ENCODE results near the gene AGBL4. TPM values are rescaled to one million over a fixed set of nuclear protein-coding genes. Genes with fewer than 3 reads are reported as not detected.

AGBL4 gene
- total RNA-seq, 4 donors from 2014 or later = 0.13 TPM; not detected in 3

DNA sequence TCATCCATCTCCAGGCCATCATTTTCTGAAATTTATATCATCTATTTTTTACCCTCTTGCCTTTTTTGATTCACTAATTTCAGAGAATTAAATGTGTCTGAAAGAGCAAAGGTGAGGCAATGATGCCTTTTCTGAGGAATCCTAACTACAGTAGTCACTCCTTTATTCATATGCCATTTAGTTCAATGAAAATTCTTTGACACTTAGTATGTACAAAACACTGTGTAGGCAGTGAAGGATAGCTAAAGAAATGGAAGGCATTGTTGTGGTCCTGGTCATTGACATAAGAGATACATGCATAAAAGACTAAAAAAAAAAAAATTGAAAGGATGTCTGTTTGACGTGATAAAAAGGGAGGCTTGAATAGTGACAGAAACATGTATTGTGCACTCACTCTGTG lies 1075.2 kb downstream of the AGBL4 start:
- H3K9me3 ChIP-seq = no peaks in the 10 kb centered on the region
- H3K4me1 ChIP-seq = peaks cover 0 to 4% (median 0%) of the 10 kb centered on the region in 4 donors
- no peaks in the 10 kb centered on the region for H3K36me3 ChIP-seq
- DNase-seq (ENCODE audit: extremely low spot score) = no peak
- H3K27ac ChIP-seq (replicated peaks in 1 of 4) = no peak overlapping the region
- TF ChIP-seq CTCF (IDR thresholded peaks at IDR 0.05) = no peak
- no peak for TF ChIP-seq POLR2A (IDR thresholded peaks at IDR 0.05; ENCODE audit: low read depth)
- TF ChIP-seq EP300 (IDR thresholded peaks at IDR 0.05) = no peak
- TF ChIP-seq POLR2AphosphoS5 (IDR thresholded peaks at IDR 0.05) = no peak
- intact Hi-C loops (cut with DNase I) = no loop called here
- 92% methylated on average over 1 of the region's 1 CpG for WGBS
- no peak overlapping the region for H3K4me3 ChIP-seq
- H3K27me3 ChIP-seq = no peaks in the 10 kb centered on the region

- intact Hi-C loops (cut with DNase I) = no loop called here
- Histone ChIP-seq H3K27ac (replicated peaks in 1 of 4) (no peak overlapping the region), H3K4me1 (peaks cover 0 to 10% (median 0%) of the 10 kb centered on the region in 4 donors), H3K27me3 (no peaks in the 10 kb centered on the region), H3K4me3 (no peak overlapping the region), H3K36me3 (no peaks in the 10 kb centered on the region), H3K9me3 (no peaks in the 10 kb centered on the region)
- TF ChIP-seq CTCF (IDR thresholded peaks at IDR 0.05) = no peak
- no peak for TF ChIP-seq POLR2A (IDR thresholded peaks at IDR 0.05; ENCODE audit: low read depth)
- TF ChIP-seq POLR2AphosphoS5 (IDR thresholded peaks at IDR 0.05) = no peak
- TF ChIP-seq EP300 (IDR thresholded peaks at IDR 0.05) = no peak
- 67% methylated on average over 13 of the region's 13 CpGs for WGBS
- DNase-seq (ENCODE audit: extremely low spot score) = no peak
These were observed 1075.8 kb downstream of the AGBL4 start for GRCh38 chr1:48947761-48948537.

DNA sequence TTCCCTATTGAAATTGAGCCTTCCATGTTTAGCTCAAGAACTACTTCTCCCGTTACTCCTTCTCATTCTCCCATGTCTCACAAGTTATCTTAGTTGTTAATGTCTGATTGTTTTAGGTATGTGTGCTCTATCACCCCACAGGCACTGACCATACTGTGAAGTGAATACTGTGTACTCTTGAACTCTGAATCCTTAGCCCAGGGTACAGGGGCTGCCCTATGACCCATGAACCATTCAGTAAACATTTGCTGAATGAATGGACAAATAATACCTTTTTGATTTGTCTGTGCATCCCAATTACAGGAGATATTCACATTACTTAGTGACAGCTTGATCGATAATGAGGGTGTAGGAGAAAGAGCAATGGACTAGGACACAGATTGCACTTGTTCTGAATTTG lies 1077.7 kb downstream of the AGBL4 start:
- 95% methylated on average over 2 of the region's 2 CpGs for WGBS
- no peaks in the 10 kb centered on the region for H3K27me3 ChIP-seq
- H3K4me1 ChIP-seq = peaks cover 0 to 10% (median 0%) of the 10 kb centered on the region in 4 donors
- H3K27ac ChIP-seq (replicated peaks in 1 of 4) = no peak overlapping the region
- no peak for TF ChIP-seq POLR2A (IDR thresholded peaks at IDR 0.05; ENCODE audit: low read depth)
- no peak for TF ChIP-seq CTCF (IDR thresholded peaks at IDR 0.05)
- H3K4me3 ChIP-seq = no peak overlapping the region
- no peaks in the 10 kb centered on the region for H3K36me3 ChIP-seq
- intact Hi-C loops (cut with DNase I) = no loop called here
- no peak for DNase-seq (ENCODE audit: extremely low spot score)
- H3K9me3 ChIP-seq = no peaks in the 10 kb centered on the region

DNA sequence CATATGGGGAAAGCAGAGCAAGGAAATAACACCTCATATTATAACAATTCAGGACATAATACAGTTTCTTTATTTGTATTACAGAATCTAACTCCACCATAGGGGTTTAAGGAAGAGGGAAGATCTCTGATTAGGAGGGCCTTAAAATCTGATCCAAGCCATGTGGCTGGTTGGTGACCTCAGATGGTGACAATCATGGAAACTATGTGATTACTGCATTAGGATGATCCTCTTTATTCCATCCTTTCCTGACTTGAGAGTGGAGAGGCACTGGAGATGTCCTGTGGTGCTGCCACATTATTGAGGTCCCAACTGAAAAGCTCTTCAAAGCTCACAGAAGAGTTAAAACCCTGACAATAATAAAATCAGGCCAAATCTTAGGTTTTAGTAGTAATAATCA lies 1078.9 kb downstream of the AGBL4 start:
- H3K36me3 ChIP-seq = no peaks in the 10 kb centered on the region
- H3K27me3 ChIP-seq = no peaks in the 10 kb centered on the region
- H3K27ac ChIP-seq (replicated peaks in 1 of 4) = no peak overlapping the region
- peaks cover 0 to 10% (median 0%) of the 10 kb centered on the region in 4 donors for H3K4me1 ChIP-seq
- intact Hi-C loops (cut with DNase I) = no loop called here
- no peak for DNase-seq (ENCODE audit: extremely low spot score)
- H3K4me3 ChIP-seq = no peak overlapping the region
- TF ChIP-seq POLR2AphosphoS5 (IDR thresholded peaks at IDR 0.05) (no peak), EP300 (IDR thresholded peaks at IDR 0.05) (no peak), POLR2A (IDR thresholded peaks at IDR 0.05; ENCODE audit: low read depth) (no peak), CTCF (IDR thresholded peaks at IDR 0.05) (no peak)
- no peaks in the 10 kb centered on the region for H3K9me3 ChIP-seq

DNA sequence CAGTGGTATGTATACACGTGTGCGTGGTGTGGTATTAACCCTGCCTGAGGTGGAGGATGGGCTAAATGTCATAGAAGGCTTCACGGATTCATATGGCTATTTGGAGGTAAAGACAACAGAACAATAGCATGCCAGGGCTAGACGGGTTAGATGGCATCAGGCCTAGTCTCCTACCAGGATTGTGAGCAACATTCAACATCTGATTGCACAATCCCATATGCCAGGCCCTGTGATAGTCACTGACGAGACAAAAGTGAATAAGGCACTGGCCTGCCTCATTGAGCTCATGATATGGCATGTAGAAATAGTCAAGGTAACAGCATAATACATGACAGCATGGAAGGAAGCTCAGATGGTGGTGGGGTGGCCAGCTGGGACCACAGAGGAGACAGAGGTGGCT lies 1079.9 kb downstream of the AGBL4 start:
- H3K36me3 ChIP-seq = no peaks in the 10 kb centered on the region
- TF ChIP-seq POLR2AphosphoS5 (IDR thresholded peaks at IDR 0.05) (no peak), POLR2A (IDR thresholded peaks at IDR 0.05; ENCODE audit: low read depth) (no peak), EP300 (IDR thresholded peaks at IDR 0.05) (no peak), CTCF (IDR thresholded peaks at IDR 0.05) (no peak)
- intact Hi-C loops (cut with DNase I) = no loop called here
- no peaks in the 10 kb centered on the region for H3K9me3 ChIP-seq
- no peaks in the 10 kb centered on the region for H3K27me3 ChIP-seq
- H3K4me1 ChIP-seq = peaks cover 0 to 10% (median 0%) of the 10 kb centered on the region in 4 donors
- DNase-seq (ENCODE audit: extremely low spot score) = no peak
- H3K27ac ChIP-seq (replicated peaks in 1 of 4) = no peak overlapping the region
- 86% methylated on average over 5 of the region's 5 CpGs for WGBS
- H3K4me3 ChIP-seq = no peak overlapping the region
